GM23338 (cell line): ENCODE measurements around the gene NOP56. TPM values are rescaled to one million over a fixed set of nuclear protein-coding genes. Genes with fewer than 3 reads are reported as not detected.

Experiments used
- ATAC-seq: fragments of 200-7000 bp; cut with Tn5 transposase; 3 replicates; pipeline ENCODE4 v1.9.1; 2020
- DNase-seq: peaks from one replicate; pipeline ENCODE4 v3.0.0-alpha.2; 2015; ENCODE audit warnings: low spot score
- H2AFZ ChIP-seq: fragments of 200-600 bp; sonication (generic); 2 replicates; pipeline ENCODE4 v1.8.0; 2016; ENCODE audit warnings: antibody characterized with exemption, mild to moderate bottlenecking, moderate library complexity
- H3F3A ChIP-seq: fragments of 200-600 bp; sonication (generic); replicated peaks from 2 replicates; pipeline ENCODE4 v1.8.0; 2017; ENCODE audit warnings: antibody characterized with exemption, mixed run types, low read depth
- H3K27ac ChIP-seq: fragments of 200-600 bp; sonication (generic); 2 replicates; pipeline ENCODE4 v1.6.1; 2016; ENCODE audit warnings: low read depth
- H3K27me3 ChIP-seq: fragments of 200-600 bp; sonication (generic); 2 replicates; pipeline ENCODE4 v1.8.0; 2016; ENCODE audit warnings: mild to moderate bottlenecking, mixed run types, moderate library complexity; ENCODE audit not compliant: insufficient read depth
- H3K36me3 ChIP-seq: fragments of 200-600 bp; sonication (generic); 2 replicates; pipeline ENCODE4 v1.8.0; 2016; ENCODE audit warnings: mild to moderate bottlenecking; ENCODE audit not compliant: insufficient read depth
- H3K4me1 ChIP-seq: fragments of 200-600 bp; sonication (generic); 2 replicates; pipeline ENCODE4 v1.8.0; 2016; ENCODE audit warnings: mild to moderate bottlenecking, moderate library complexity; ENCODE audit not compliant: insufficient read depth
- H3K4me2 ChIP-seq: fragments of 200-600 bp; sonication (generic); 2 replicates; pipeline ENCODE4 v1.7.1; 2017; ENCODE audit warnings: mixed run types
- H3K4me3 ChIP-seq: fragments of 200-600 bp; sonication (generic); 2 replicates; pipeline ENCODE4 v1.6.1; 2016; ENCODE audit warnings: mixed run types
- H3K79me2 ChIP-seq: fragments of 200-600 bp; sonication (generic); replicated peaks from 2 replicates; pipeline ENCODE4 v1.8.0; 2017; ENCODE audit warnings: mild to moderate bottlenecking; ENCODE audit not compliant: insufficient read depth
- H3K9me2 ChIP-seq: fragments of 200-600 bp; sonication (generic); 2 replicates; pipeline ENCODE4 v1.8.0; 2017; ENCODE audit not compliant: insufficient read depth
- H4K20me1 ChIP-seq: fragments of 200-600 bp; sonication (generic); replicated peaks from 2 replicates; pipeline ENCODE4 v1.8.0; 2017; ENCODE audit warnings: mild to moderate bottlenecking; ENCODE audit not compliant: insufficient read depth
- H3K27ac Mint-ChIP-seq: 2 replicates; pipeline ENCODE4 v1.8.0; 2020; ENCODE audit warnings: inconsistent platforms, mild to moderate bottlenecking, moderate library complexity, mixed read lengths
- H3K27me3 Mint-ChIP-seq: 3 replicates; pipeline ENCODE4 v1.8.0; 2022; ENCODE audit warnings: low read depth, mild to moderate bottlenecking, moderate library complexity, mixed read lengths, inconsistent platforms; ENCODE audit not compliant: insufficient read depth, poor library complexity
- H3K36me3 Mint-ChIP-seq: 3 replicates; pipeline ENCODE4 v1.8.0; 2021; ENCODE audit warnings: low read depth, mild to moderate bottlenecking, inconsistent platforms, moderate library complexity, mixed read lengths
- H3K4me1 Mint-ChIP-seq: 3 replicates; pipeline ENCODE4 v1.8.0; 2020; ENCODE audit warnings: mild to moderate bottlenecking, inconsistent platforms, mixed read lengths
- H3K4me3 Mint-ChIP-seq: 3 replicates; pipeline ENCODE4 v1.8.0; 2021; ENCODE audit warnings: moderate library complexity, mild to moderate bottlenecking, inconsistent platforms, mixed read lengths
- H3K9me3 Mint-ChIP-seq: 3 replicates; pipeline ENCODE4 v1.8.0; 2020; ENCODE audit warnings: moderate library complexity, mild to moderate bottlenecking, inconsistent platforms, mixed read lengths
- CREB1 ChIP-seq: fragments of 250-450 bp; sonication (Bioruptor Pico); IDR thresholded peaks from 2 replicates; pipeline ENCODE4 v1.5.0; 2020; ENCODE audit warnings: low read depth, mild to moderate bottlenecking, moderate library complexity
- ETS1 ChIP-seq: IDR thresholded peaks from 2 replicates; pipeline ENCODE4 v1.6.1; 2016; ENCODE audit warnings: antibody characterized with exemption
- EZH2 ChIP-seq: fragments of 200-600 bp; sonication (generic); IDR thresholded peaks from one replicate; pipeline ENCODE4 v1.8.0; 2017; ENCODE audit warnings: antibody characterized with exemption, mild to moderate bottlenecking, low read depth; ENCODE audit not compliant: unreplicated experiment
- EZH2phosphoT487 ChIP-seq: fragments of 200-600 bp; sonication (generic); IDR thresholded peaks from one replicate; pipeline ENCODE4 v1.8.1; 2018; ENCODE audit warnings: antibody characterized with exemption; ENCODE audit not compliant: unreplicated experiment
- JUNB ChIP-seq: IDR thresholded peaks from one replicate; pipeline ENCODE4 v1.6.1; 2016; ENCODE audit warnings: antibody characterized with exemption; ENCODE audit not compliant: unreplicated experiment
- POLR2AphosphoS5 ChIP-seq: IDR thresholded peaks from 2 replicates; pipeline ENCODE4 v1.6.1; 2016; ENCODE audit warnings: antibody characterized with exemption, low read depth
- REST ChIP-seq: IDR thresholded peaks from one replicate; pipeline ENCODE4 v1.6.1; 2018; ENCODE audit warnings: antibody characterized with exemption; ENCODE audit not compliant: unreplicated experiment
- STAT1 ChIP-seq: IDR thresholded peaks from one replicate; pipeline ENCODE4 v1.6.1; 2016; ENCODE audit warnings: antibody characterized with exemption; ENCODE audit not compliant: unreplicated experiment
- ZNF114 ChIP-seq: fragments of 250-450 bp; sonication (Bioruptor Pico); IDR thresholded peaks from 2 replicates; pipeline ENCODE4 v1.5.0; 2020; ENCODE audit warnings: mild to moderate bottlenecking, moderate library complexity
- ZNF331 ChIP-seq: fragments of 250-450 bp; sonication (Bioruptor Pico); IDR thresholded peaks from 2 replicates; pipeline ENCODE4 v1.5.0; 2020; ENCODE audit warnings: low read depth, mild to moderate bottlenecking, moderate library complexity
- ZNF462 ChIP-seq: fragments of 250-450 bp; sonication (Bioruptor Pico); IDR thresholded peaks from 2 replicates; pipeline ENCODE4 v1.5.0; 2020; ENCODE audit warnings: mild to moderate bottlenecking, moderate library complexity
- polyA plus RNA-seq: library from polyadenylated mRNA; unstranded; fragments of >200 nt; fragmentation: Nextera tagmentation; extraction: Ambion mirVana; gene quantifications from 2 replicates; pipeline ENCODE4 v1.2.1, GENCODE V29; 2016
- total RNA-seq: library from RNA; depleted of rRNA; stranded (reverse); fragments of >200 nt; shearing (Covaris generic); gene quantifications from 2 replicates; pipeline ENCODE4 v1.2.3, GENCODE V29; 2014

NOP56 gene
- total and polyA plus RNA-seq, 2 experiments from 2014 or later = 447 to 576 TPM

GRCh38 chr20:2672446-2672845, 20.0 kb downstream of the NOP56 start (continued):
- TF ChIP-seq REST = no peak
- TF ChIP-seq ZNF331 = no peak
- no peak for TF ChIP-seq JUNB
- no peak for TF ChIP-seq POLR2AphosphoS5
- TF ChIP-seq EZH2 = no peak
- no peak for TF ChIP-seq ZNF114 (CRISPR knock-in tag)

GRCh38 chr20:2673453-2673852, 21.0 kb downstream of the NOP56 start:
- Mint-ChIP-seq H3K36me3 (no peaks in the 10 kb centered on the region), H3K4me1 (peaks cover 5% of the 10 kb centered on the region; the same call in 1 of the 3 replicates), H3K9me3 (no peaks in the 10 kb centered on the region), H3K4me3 (no peak overlapping the region), H3K27ac (no peak overlapping the region), H3K27me3 (peaks cover under 1% of the 10 kb centered on the region)
- H4K20me1 ChIP-seq = no peaks in the 10 kb centered on the region
- H3K79me2 ChIP-seq = no peaks in the 10 kb centered on the region
- H3F3A ChIP-seq = no peaks in the 10 kb centered on the region
- H3K4me2 ChIP-seq = no peak overlapping the region
- no peak overlapping the region for H2AFZ ChIP-seq
- no peaks in the 10 kb centered on the region for H3K9me2 ChIP-seq
- H3K27ac ChIP-seq = no peak overlapping the region
- no peak for ATAC-seq
- H3K4me1 ChIP-seq = no peaks in the 10 kb centered on the region
- no peak overlapping the region for H3K4me3 ChIP-seq
- DNase-seq = no peak
- no peaks in the 10 kb centered on the region for H3K36me3 ChIP-seq
- 0 out of 2 replicates have a peak, but pooled peaks cover 3% of the 10 kb centered on the region for H3K27me3 ChIP-seq
- TF ChIP-seq STAT1 = no peak
- no peak for TF ChIP-seq ZNF462 (CRISPR knock-in tag)
- no peak for TF ChIP-seq EZH2phosphoT487
- no peak for TF ChIP-seq ZNF114 (CRISPR knock-in tag)
- TF ChIP-seq JUNB = no peak
- TF ChIP-seq REST = no peak
- TF ChIP-seq ETS1 = no peak
- no peak for TF ChIP-seq EZH2
- TF ChIP-seq CREB1 (CRISPR knock-in tag) = no peak
